Measurements from ENCODE around the gene FBLN5.

DNA sequence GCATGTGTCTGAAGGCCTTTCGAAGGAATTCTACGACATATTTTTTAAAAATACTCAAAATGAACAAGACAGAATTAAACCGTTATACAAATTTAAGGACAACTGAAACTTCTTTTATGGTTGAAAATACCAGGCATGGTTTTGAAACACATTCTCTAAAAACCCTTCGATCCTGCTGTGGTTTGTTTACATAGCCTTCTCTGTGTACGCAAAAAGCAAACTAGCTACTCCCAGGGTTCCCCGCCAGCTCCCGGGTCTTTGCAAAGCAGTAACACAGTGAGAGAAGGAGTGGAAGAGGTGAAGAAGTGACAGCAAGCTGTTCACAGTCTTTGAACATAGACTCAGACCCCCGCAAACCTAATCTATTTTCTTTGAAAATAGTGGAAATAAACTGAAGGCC, 77.9 kb downstream of the FBLN5 start:
- TF ChIP-seq POLR2AphosphoS5 (IDR thresholded peaks at IDR 0.05; ENCODE audit: borderline replicate concordance, low read depth, low read length) (no peak), EZH2 (IDR thresholded peaks at IDR 0.05) (no peak), FOXP2 (optimal IDR thresholded peaks at IDR 0.05; ENCODE audit: control extremely low read depth, extremely low read length, insufficient read depth) (no peak)
